H1 (cell line): Measurements from ENCODE around the gene RGS3. TPM values are rescaled to one million over a fixed set of nuclear protein-coding genes. Genes with fewer than 3 reads are reported as not detected.

Experiments used
- CHD1 ChIP-seq: IDR thresholded peaks from 2 replicates; pipeline ENCODE4 v1.6.1; 2012; ENCODE audit warnings: low read depth, low read length, improper control_type of control experiment
- KDM4A ChIP-seq: IDR thresholded peaks from one replicate; pipeline ENCODE4 v1.7.1; 2012; ENCODE audit warnings: low read depth, mild to moderate bottlenecking, moderate library complexity, low read length, inconsistent platforms; ENCODE audit not compliant: severe bottlenecking
- TCF12 ChIP-seq: IDR thresholded peaks from 2 replicates; pipeline ENCODE4 v1.6.1; 2011; ENCODE audit warnings: low read depth, mild to moderate bottlenecking, low read length
- polyA plus RNA-seq, 7 experiments: library from polyadenylated mRNA; depleted of rRNA in 3 of 7; stranded (reverse) in 5 of 7; unstranded in 2 of 7; fragments of >200 nt in 5 of 7; fragments of 200-250 nt in 2 of 7; gene quantifications; 1 replicate in 5 of 7; 2 replicates in 1 of 7; 4 replicates in 1 of 7; pipeline versions ENCODE4 v1.2.1 to v1.2.3, GENCODE V29; 2011 to 2013; ENCODE audit warnings: missing spikeins in 2 of 7, mixed read lengths in 2 of 7
- total RNA-seq: library from RNA; stranded (reverse); fragmentation: NEBNext Ultra II Directional; extraction: Animal tissue kit (Norgen Biotek cat#: 25700); gene quantifications from 2 replicates; pipeline ENCODE4 v1.2.1, GENCODE V29; 2021

RGS3 gene
- total and polyA plus RNA-seq, 2 of the 8 experiments (the other 6 are each of a cell fraction or from before 2014, with no cell fraction given), result 12.6 to 18.2 TPM

DNA sequence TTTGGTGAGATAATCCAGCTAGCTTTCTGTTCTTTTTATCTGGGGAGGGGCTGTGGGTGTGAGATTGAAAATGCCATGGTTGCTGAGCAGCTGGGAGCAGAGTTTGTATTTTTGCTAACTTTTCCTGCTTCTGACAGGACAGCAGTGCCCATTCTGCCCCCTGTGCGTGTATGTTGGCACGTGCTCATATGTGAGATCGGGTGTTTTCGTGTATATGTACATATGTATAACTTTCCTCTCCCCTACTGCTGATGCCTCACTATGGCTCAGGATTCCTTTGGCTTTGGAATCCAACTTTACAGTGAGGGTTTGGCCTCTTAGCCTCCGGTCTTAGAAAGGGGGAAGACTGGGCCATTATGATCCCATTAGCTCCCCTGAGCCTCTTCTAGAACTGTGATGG lies 38.3 kb downstream of the RGS3 start (continued):
- TF ChIP-seq CHD1 (no peak), TCF12 (no peak), KDM4A (no peak)
- TF ChIP-seq, all 59 proteins: peak for 0
